ENCODE data around the gene LRFN3. TPM values are rescaled to one million over a fixed set of nuclear protein-coding genes. Genes with fewer than 3 reads are reported as not detected.

Gene LRFN3
- total and polyA plus RNA-seq, 10 of the 15 experiments (the other 5 are each of a cell fraction or from before 2014, with no cell fraction given): 0.02 to 7.3 (median 2.0) TPM; not detected in 1

DNA sequence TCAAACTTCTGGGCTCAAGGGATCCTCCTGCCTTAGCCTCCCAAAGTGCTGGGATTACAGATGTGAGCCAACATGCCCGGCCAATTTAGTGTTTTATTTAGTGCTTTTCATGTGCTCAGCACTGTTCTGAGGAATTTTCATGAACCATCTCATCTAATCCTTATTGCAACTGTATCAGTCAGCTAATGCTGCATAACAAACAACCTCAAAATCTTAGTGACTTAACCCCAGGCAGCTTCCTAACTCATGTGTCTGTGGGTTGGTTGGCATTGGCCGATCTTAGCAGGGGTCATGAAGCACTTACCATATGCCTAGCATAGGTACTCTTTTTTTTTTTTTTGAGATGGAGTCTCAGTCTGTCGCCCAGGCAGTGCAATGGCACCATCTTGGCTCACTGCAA lies 52.6 kb downstream of the LRFN3 start:
- Histone ChIP-seq H3K9ac (ENCODE audit: control insufficient read depth, insufficient read depth, low read length) (no peak overlapping the region), H3K36me3 (ENCODE audit: control insufficient read depth in 2 of 2, insufficient read depth in 2 of 2, low read length in 1 of 2) (no peaks in the 10 kb centered on the region), H2AFZ (ENCODE audit: control insufficient read depth, low read depth, low read length) (no peak overlapping the region), H3K4me2 (ENCODE audit: control insufficient read depth, insufficient read depth) (no peak overlapping the region), H3K27ac (ENCODE audit: control insufficient read depth, insufficient read depth) (no peak overlapping the region), H3K79me2 (ENCODE audit: control insufficient read depth, insufficient read depth, low read length) (no peaks in the 10 kb centered on the region), H3K27me3 (replicated peaks in 1 of 2; ENCODE audit: control insufficient read depth in 2 of 2, insufficient read depth in 2 of 2, low read length in 1 of 2) (peaks cover 0 to 2% of the 10 kb centered on the region in 2 experiments; a peak in 3 of 4 replicates), H3K4me3 (no peak overlapping the region), H4K20me1 (ENCODE audit: control insufficient read depth, insufficient read depth) (no peaks in the 10 kb centered on the region), H3K4me1 (ENCODE audit: control insufficient read depth, insufficient read depth, low read length) (peaks cover 12% of the 10 kb centered on the region), H3K9me3 (replicated peaks; ENCODE audit: control insufficient read depth, insufficient read depth, low read length) (no peaks in the 10 kb centered on the region)
- 84% methylated on average over 2 of the region's 3 CpGs for WGBS (ENCODE audit: insufficient coverage, insufficient replicate concordance, low lambda C conversion rate, missing lambda C conversion rate)
- ATAC-seq (no peak), FAIRE-seq (no peak), DNase-seq (ENCODE audit: low read depth, low spot score) (no peak)
- SMC1A ChIA-PET (ENCODE audit: uncharacterized antibody, unreplicated experiment): interaction anchor here (0.6 kb wide), 1 partner anchor 116 kb away, joined by 4 read pairs; no protein-coding TSS in a partner anchor
- RAD21 ChIA-PET (ENCODE audit: unreplicated experiment): no interaction called here
- TF ChIP-seq ELK1 (IDR thresholded peaks at IDR 0.05; ENCODE audit: low read depth, low read length) (no peak), NFXL1 (IDR thresholded peaks at IDR 0.05; ENCODE audit: borderline replicate concordance) (no peak), HDAC6 (IDR thresholded peaks at IDR 0.05; ENCODE audit: unreplicated experiment) (no peak), ZZZ3 (IDR thresholded peaks at IDR 0.05; ENCODE audit: control insufficient read depth, insufficient read length, low read depth) (no peak), SMAD1 (IDR thresholded peaks at IDR 0.05; ENCODE audit: low read depth, partially characterized antibody) (no peak), YY1 (IDR thresholded peaks at IDR 0.05; ENCODE audit: low read depth, low read length) (no peak)
- POLR2A ChIA-PET: no interaction called here
- BruUV-seq (replicated peaks): no TSS peak
- intact Hi-C loops (cut with micrococcal nuclease; ENCODE audit: unreplicated experiment): no loop called here
- CTCF ChIA-PET: no interaction called here
- in situ Hi-C loops (cut with MboI): no loop called here

DNA sequence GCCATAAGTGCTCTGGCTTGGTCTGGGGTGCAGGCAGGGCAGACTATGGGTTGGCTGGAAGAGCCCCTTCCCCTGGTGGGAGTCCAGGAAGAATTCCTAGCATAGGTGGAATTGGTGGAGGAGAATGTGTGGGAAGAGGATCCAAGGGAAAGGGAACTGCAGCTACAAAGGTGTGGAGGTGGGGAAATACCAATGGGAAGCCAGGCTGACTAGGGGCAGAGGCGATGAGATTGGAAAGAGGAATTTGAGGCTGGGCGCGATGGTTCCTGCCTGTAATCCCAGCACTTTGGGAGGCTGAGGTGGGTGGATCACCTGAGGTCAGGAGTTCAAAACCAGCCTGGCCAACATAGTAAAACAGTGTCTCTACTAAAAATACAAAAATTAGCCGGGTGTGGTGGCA lies 54.0 kb downstream of the LRFN3 start:
- BruUV-seq (replicated peaks): no TSS peak
- no peak overlapping the region for H3K27ac ChIP-seq (ENCODE audit: control insufficient read depth, insufficient read depth)
- H3K4me1 ChIP-seq (ENCODE audit: control insufficient read depth, insufficient read depth, low read length): peaks cover 17% of the 10 kb centered on the region
- FAIRE-seq (no peak), ATAC-seq (no peak), DNase-seq (ENCODE audit: low read depth, low spot score) (no peak)
- no peaks in the 10 kb centered on the region for H3K36me3 ChIP-seq (ENCODE audit: control insufficient read depth in 2 of 2, insufficient read depth in 2 of 2, low read length in 1 of 2)
- intact Hi-C loops (cut with micrococcal nuclease; ENCODE audit: unreplicated experiment) (no loop called here), in situ Hi-C loops (cut with MboI) (no loop called here)
- no peaks in the 10 kb centered on the region for H3K9me3 ChIP-seq (replicated peaks; ENCODE audit: control insufficient read depth, insufficient read depth, low read length)
- H3K4me3 ChIP-seq: no peak overlapping the region
- no peak overlapping the region for H3K9ac ChIP-seq (ENCODE audit: control insufficient read depth, insufficient read depth, low read length)
- H3K4me2 ChIP-seq (ENCODE audit: control insufficient read depth, insufficient read depth): no peak overlapping the region
- peaks cover 3% of the 10 kb centered on the region for H3K79me2 ChIP-seq (ENCODE audit: control insufficient read depth, insufficient read depth, low read length)
- ChIA-PET CTCF (no interaction called here), RAD21 (ENCODE audit: unreplicated experiment) (no interaction called here), SMC1A (ENCODE audit: uncharacterized antibody, unreplicated experiment) (no interaction called here), POLR2A (no interaction called here)
- H3K27me3 ChIP-seq (replicated peaks in 1 of 2; ENCODE audit: control insufficient read depth in 2 of 2, insufficient read depth in 2 of 2, low read length in 1 of 2): peaks cover 0 to 2% of the 10 kb centered on the region in 2 experiments; a peak in 3 of 4 replicates
- no peak overlapping the region for H2AFZ ChIP-seq (ENCODE audit: control insufficient read depth, low read depth, low read length)
- WGBS (ENCODE audit: insufficient coverage, insufficient replicate concordance, low lambda C conversion rate, missing lambda C conversion rate): 71% methylated on average over 4 of the region's 4 CpGs
- no peaks in the 10 kb centered on the region for H4K20me1 ChIP-seq (ENCODE audit: control insufficient read depth, insufficient read depth)
- TF ChIP-seq ZBTB33 (IDR thresholded peaks at IDR 0.05) (no peak), NR2F1 (conservative IDR thresholded peaks at IDR 0.05) (no peak), NFYB (IDR thresholded peaks at IDR 0.05; ENCODE audit: insufficient read depth, low read depth, low read length) (no peak), BCLAF1 (IDR thresholded peaks at IDR 0.05) (no peak)
- TF ChIP-seq, protein P1, sequence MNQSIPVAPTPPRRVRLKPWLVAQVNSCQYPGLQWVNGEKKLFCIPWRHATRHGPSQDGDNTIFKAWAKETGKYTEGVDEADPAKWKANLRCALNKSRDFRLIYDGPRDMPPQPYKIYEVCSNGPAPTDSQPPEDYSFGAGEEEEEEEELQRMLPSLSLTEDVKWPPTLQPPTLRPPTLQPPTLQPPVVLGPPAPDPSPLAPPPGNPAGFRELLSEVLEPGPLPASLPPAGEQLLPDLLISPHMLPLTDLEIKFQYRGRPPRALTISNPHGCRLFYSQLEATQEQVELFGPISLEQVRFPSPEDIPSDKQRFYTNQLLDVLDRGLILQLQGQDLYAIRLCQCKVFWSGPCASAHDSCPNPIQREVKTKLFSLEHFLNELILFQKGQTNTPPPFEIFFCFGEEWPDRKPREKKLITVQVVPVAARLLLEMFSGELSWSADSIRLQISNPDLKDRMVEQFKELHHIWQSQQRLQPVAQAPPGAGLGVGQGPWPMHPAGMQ (IDR thresholded peaks at IDR 0.05; ENCODE audit: borderline replicate concordance): no peak

Data from GM12878 (cell line).